Esophagus squamous epithelium (tissue), 5 donors: Measurements from ENCODE around the gene ERVV-1. TPM values are rescaled to one million over a fixed set of nuclear protein-coding genes. Genes with fewer than 3 reads are reported as not detected.

Source experiments
- DNase-seq: peaks from one replicate; lab custom pipeline; 2025; lab: John Stamatoyannopoulos, UW
- H3K27ac ChIP-seq, 4 donors: fragments of 200-600 bp; sonication (generic); one replicate each; pipeline ENCODE4 v1.5.1; 2016 to 2019; ENCODE audit warnings: mild to moderate bottlenecking in 1 of 4
- H3K27me3 ChIP-seq, 4 donors: fragments of 200-600 bp; sonication (generic); 1 replicate in 3 of 4; 2 replicates in 1 of 4; pipeline versions ENCODE4 v1.5.1 to v1.6.0; 2017 to 2021; ENCODE audit warnings: antibody characterized with exemption in 1 of 4
- H3K36me3 ChIP-seq, 3 donors: fragments of 200-600 bp; sonication (generic); one replicate each; pipeline ENCODE4 v1.5.1; 2016 to 2019
- H3K4me1 ChIP-seq, 3 donors: fragments of 200-600 bp; sonication (generic); one replicate each; pipeline ENCODE4 v1.5.1; 2017 to 2019
- H3K4me3 ChIP-seq, 4 donors: fragments of 200-600 bp; sonication (generic); 1 replicate in 3 of 4; 2 replicates in 1 of 4; pipeline ENCODE4 v1.5.1; 2016 to 2019; ENCODE audit warnings: mild to moderate bottlenecking in 2 of 4, moderate library complexity in 1 of 4
- H3K9me3 ChIP-seq, 3 donors: fragments of 200-600 bp; sonication (generic); one replicate each; pipeline ENCODE4 v1.5.1; 2016 to 2019
- CTCF ChIP-seq, 6 experiments: fragments of 450-650 bp in 4 of 6; fragments of 200-600 bp in 2 of 6; sonication (generic) in 2 of 6; IDR thresholded peaks; one replicate each; pipeline ENCODE4 v1.5.1; 2016 to 2019; ENCODE audit warnings: antibody characterized with exemption in 6 of 6, mild to moderate bottlenecking in 4 of 6, moderate library complexity in 4 of 6
- POLR2A ChIP-seq, 4 donors: fragments of 450-650 bp; IDR thresholded peaks; one replicate each; pipeline ENCODE4 v1.6.1; 2017; ENCODE audit warnings: antibody characterized with exemption in 4 of 4, mild to moderate bottlenecking in 4 of 4, moderate library complexity in 3 of 4
- WGBS, 2 donors: methylation state at CpG; one replicate each; pipeline ENCODE4 v1.1.5; 2018; 5-methylcytosine and 5-hydroxymethylcytosine counted together
- intact Hi-C: fragments of 100-400 bp; cut with DNase I; formaldehyde crosslinking; loops from one replicate; pipeline ENCODE4 v1.15.0; 2022
- total RNA-seq, 4 donors: library from RNA; depleted of rRNA; stranded (reverse); fragments of >200 nt; gene quantifications; one replicate each; pipeline ENCODE4 v1.1.0, GENCODE V29; 2016
- donor health status: DM: yes; HTN: yes; CAD: no.

ERVV-1 gene
- total RNA-seq, 4 donors from 2014 or later: not detected

GRCh38 chr19:52988506-52988905, 25.2 kb upstream of the ERVV-1 start:
- H3K4me3 ChIP-seq: no peak overlapping the region

GRCh38 chr19:52990759-52991418, 22.8 kb upstream of the ERVV-1 start:
- H3K4me1 ChIP-seq: peaks cover 0 to 32% (median 11%) of the 10 kb centered on the region in 3 donors
- H3K36me3 ChIP-seq: peaks cover 0 to 34% (median 0%) of the 10 kb centered on the region in 3 donors
- H3K27me3 ChIP-seq: no peaks in the 10 kb centered on the region
- H3K27ac ChIP-seq: no peak overlapping the region
- H3K9me3 ChIP-seq: peaks cover 0 to 15% (median 0%) of the 10 kb centered on the region in 3 donors
- no peak overlapping the region for H3K4me3 ChIP-seq
- no peak for TF ChIP-seq CTCF (IDR thresholded peaks at IDR 0.05)
- no peak for TF ChIP-seq POLR2A (IDR thresholded peaks at IDR 0.05)
- WGBS, 2 donors: 64 to 72% methylated on average over 12 to 16 of the region's 16 CpGs
- no peak for DNase-seq
- intact Hi-C loops: no loop called here

More at GRCh38 chr19:52988506-52988905, 25.2 kb upstream of the ERVV-1 start:
- Histone ChIP-seq H3K4me1 (peaks cover 0 to 25% (median 8%) of the 10 kb centered on the region in 3 donors), H3K27me3 (no peaks in the 10 kb centered on the region), H3K9me3 (peaks cover 0 to 30% (median 16%) of the 10 kb centered on the region in 3 donors), H3K36me3 (peaks cover 0 to 55% (median 0%) of the 10 kb centered on the region in 3 donors), H3K27ac (no peak overlapping the region)
- no peak for TF ChIP-seq POLR2A (IDR thresholded peaks at IDR 0.05)
- TF ChIP-seq CTCF (IDR thresholded peaks at IDR 0.05): no peak
- intact Hi-C loops: no loop called here
- DNase-seq: no peak
- WGBS, 2 donors: 79 to 80% methylated on average over 5 of the region's 5 CpGs

GRCh38 chr19:52991484-52991883, 22.2 kb upstream of the ERVV-1 start:
- H3K27me3 ChIP-seq: no peaks in the 10 kb centered on the region
- peaks cover 0 to 9% (median 0%) of the 10 kb centered on the region in 3 donors for H3K9me3 ChIP-seq
- TF ChIP-seq CTCF (IDR thresholded peaks at IDR 0.05) (no peak), POLR2A (IDR thresholded peaks at IDR 0.05) (no peak)
- no peak overlapping the region for H3K27ac ChIP-seq
- WGBS, 2 donors: 54 to 57% methylated on average over 2 of the region's 2 CpGs
- peaks cover 0 to 28% (median 0%) of the 10 kb centered on the region in 3 donors for H3K36me3 ChIP-seq
- H3K4me1 ChIP-seq: peaks cover 0 to 32% (median 11%) of the 10 kb centered on the region in 3 donors
- DNase-seq: no peak
- H3K4me3 ChIP-seq: no peak overlapping the region
- intact Hi-C loops: no loop called here

GRCh38 chr19:52992109-52993004, 21.4 kb upstream of the ERVV-1 start:
- Histone ChIP-seq H3K36me3 (peaks cover 0 to 19% (median 0%) of the 10 kb centered on the region in 3 donors), H3K27ac (peak overlapping the region in 3 of 4 donors; percentile 62 to 79 (median 76)), H3K9me3 (peaks cover 0 to 14% (median 0%) of the 10 kb centered on the region in 3 donors), H3K4me1 (peaks cover 0 to 32% (median 11%) of the 10 kb centered on the region in 3 donors), H3K4me3 (peak overlapping the region; percentile 32 to 69 (median 53)), H3K27me3 (no peaks in the 10 kb centered on the region)
- intact Hi-C loops: no loop called here
- TF ChIP-seq POLR2A (IDR thresholded peaks at IDR 0.05) (no peak), CTCF (IDR thresholded peaks at IDR 0.05) (no peak)
- no peak for DNase-seq
- WGBS, 2 donors: 28 to 43% methylated on average over 9 to 14 of the region's 26 CpGs
